ENCODE data around the gene BRSK1. TPM values are rescaled to one million over a fixed set of nuclear protein-coding genes. Genes with fewer than 3 reads are reported as not detected.
A peak's percentile ranks its signal among the peaks of the same experiment; 100 is the strongest.

BRSK1 gene
- polyA plus RNA-seq, 1 donor from 2014 or later = 213 TPM

DNA sequence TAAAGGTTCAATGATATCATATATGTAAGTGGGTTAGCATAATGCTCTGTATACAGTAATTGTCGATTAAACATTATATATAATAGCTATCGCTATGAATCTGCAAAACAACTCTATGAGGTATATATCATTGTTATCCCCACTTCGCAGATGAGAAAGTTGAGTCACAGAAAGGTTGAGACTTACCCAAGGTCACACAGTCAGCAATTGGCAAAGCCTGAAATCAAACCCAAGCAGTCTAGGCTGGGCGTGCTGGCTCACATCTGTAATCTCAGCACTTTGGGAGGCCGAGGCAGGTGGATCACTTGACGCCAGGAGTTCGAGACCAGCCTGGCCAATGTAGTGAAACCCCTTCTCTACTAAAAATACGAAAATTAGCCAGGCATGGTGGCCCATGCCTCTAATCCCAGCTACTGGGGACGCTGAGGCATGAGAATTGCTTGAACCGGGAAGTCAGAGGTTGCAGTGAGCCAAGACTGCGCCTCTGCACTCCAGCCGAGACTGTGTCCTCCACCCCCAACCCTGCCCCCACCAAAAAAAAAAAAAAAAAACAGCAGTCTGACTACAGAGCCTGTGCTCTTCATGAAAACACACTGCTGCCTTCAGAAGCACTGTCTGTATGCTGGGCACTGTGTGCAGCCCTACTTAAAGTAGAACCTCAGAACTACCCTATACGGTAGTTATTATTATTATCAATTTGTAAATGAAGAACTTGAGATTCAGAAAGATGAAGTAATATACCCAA lies 5.2 kb upstream of the BRSK1 start:
- H3K9ac ChIP-seq (ENCODE audit: low read length) = peak overlapping the region; percentile 85
- H3K9me2 ChIP-seq (ENCODE audit: insufficient read depth, low read length) = no peaks in the 10 kb centered on the region
- no peak for TF ChIP-seq EZH2 (IDR thresholded peaks at IDR 0.05; ENCODE audit: borderline replicate concordance, insufficient read depth, low read length, poor library complexity, severe bottlenecking)
- TF ChIP-seq, protein P1, sequence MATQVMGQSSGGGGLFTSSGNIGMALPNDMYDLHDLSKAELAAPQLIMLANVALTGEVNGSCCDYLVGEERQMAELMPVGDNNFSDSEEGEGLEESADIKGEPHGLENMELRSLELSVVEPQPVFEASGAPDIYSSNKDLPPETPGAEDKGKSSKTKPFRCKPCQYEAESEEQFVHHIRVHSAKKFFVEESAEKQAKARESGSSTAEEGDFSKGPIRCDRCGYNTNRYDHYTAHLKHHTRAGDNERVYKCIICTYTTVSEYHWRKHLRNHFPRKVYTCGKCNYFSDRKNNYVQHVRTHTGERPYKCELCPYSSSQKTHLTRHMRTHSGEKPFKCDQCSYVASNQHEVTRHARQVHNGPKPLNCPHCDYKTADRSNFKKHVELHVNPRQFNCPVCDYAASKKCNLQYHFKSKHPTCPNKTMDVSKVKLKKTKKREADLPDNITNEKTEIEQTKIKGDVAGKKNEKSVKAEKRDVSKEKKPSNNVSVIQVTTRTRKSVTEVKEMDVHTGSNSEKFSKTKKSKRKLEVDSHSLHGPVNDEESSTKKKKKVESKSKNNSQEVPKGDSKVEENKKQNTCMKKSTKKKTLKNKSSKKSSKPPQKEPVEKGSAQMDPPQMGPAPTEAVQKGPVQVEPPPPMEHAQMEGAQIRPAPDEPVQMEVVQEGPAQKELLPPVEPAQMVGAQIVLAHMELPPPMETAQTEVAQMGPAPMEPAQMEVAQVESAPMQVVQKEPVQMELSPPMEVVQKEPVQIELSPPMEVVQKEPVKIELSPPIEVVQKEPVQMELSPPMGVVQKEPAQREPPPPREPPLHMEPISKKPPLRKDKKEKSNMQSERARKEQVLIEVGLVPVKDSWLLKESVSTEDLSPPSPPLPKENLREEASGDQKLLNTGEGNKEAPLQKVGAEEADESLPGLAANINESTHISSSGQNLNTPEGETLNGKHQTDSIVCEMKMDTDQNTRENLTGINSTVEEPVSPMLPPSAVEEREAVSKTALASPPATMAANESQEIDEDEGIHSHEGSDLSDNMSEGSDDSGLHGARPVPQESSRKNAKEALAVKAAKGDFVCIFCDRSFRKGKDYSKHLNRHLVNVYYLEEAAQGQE (IDR thresholded peaks at IDR 0.05; ENCODE audit: borderline replicate concordance) = no peak
- no peak for TF ChIP-seq MXI1 (conservative IDR thresholded peaks at IDR 0.05; ENCODE audit: poor library complexity, severe bottlenecking)
- no peak for TF ChIP-seq POLR2AphosphoS5 (IDR thresholded peaks at IDR 0.05)
- no peak for TF ChIP-seq SMC3 (conservative IDR thresholded peaks at IDR 0.05; ENCODE audit: poor library complexity)
- TF ChIP-seq RAD21 (conservative IDR thresholded peaks at IDR 0.05) = no peak
- no peak for TF ChIP-seq EP300 (conservative IDR thresholded peaks at IDR 0.05; ENCODE audit: poor library complexity, severe bottlenecking)
- H2AFZ ChIP-seq (ENCODE audit: low read depth, low read length) = no peak overlapping the region
- H3K9me3 ChIP-seq (ENCODE audit: low read length) = no peaks in the 10 kb centered on the region
- peak overlapping the region; percentile 90 for H3K4me3 ChIP-seq (ENCODE audit: low read length)
- H3K4me2 ChIP-seq (ENCODE audit: low read length) = peak overlapping the region; percentile 90
- no peaks in the 10 kb centered on the region for H3K36me3 ChIP-seq (ENCODE audit: insufficient read depth, low read length)
- H3K27me3 ChIP-seq (ENCODE audit: insufficient read depth, low read depth, low read length) = no peaks in the 10 kb centered on the region
- no peaks in the 10 kb centered on the region for H4K20me1 ChIP-seq (ENCODE audit: insufficient read depth)
- no peaks in the 10 kb centered on the region for H3F3A ChIP-seq (ENCODE audit: insufficient read depth, low read length, poor library complexity, severe bottlenecking)
- H3K79me2 ChIP-seq (replicated peaks; ENCODE audit: insufficient read depth, low read length) = peaks cover 20% of the 10 kb centered on the region
- peak overlapping the region; percentile 91 for H3K27ac ChIP-seq (ENCODE audit: low read length)

DNA sequence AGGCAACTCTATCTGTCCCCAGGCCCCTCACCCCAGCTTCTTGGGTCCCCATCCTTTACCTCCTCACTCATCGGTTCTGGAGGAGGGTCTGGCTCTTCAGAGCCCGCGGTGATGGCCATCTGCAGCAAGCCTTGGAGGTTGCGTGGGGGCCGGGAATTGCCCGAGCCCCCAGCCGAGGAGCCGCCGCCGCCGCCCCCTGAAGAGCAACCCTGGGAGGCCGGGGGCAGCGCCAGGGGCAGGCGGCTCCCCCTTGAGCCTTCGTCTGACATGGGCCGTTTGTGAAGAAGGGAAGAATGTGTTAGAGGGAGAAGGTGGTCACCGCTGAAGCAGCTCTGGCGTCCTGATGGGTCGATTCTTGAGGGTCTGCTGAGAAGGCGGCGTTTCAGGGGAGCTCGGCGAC lies 4.5 kb upstream of the BRSK1 start:
- Histone ChIP-seq H3K79me2 (replicated peaks; ENCODE audit: insufficient read depth, low read length) (peaks cover 21% of the 10 kb centered on the region), H3F3A (ENCODE audit: insufficient read depth, low read length, poor library complexity, severe bottlenecking) (no peaks in the 10 kb centered on the region), H3K4me2 (ENCODE audit: low read length) (peak overlapping the region; percentile 90), H3K27me3 (ENCODE audit: insufficient read depth, low read depth, low read length) (no peaks in the 10 kb centered on the region), H3K27ac (ENCODE audit: low read length) (peak overlapping the region; percentile 91), H3K9me3 (ENCODE audit: low read length) (no peaks in the 10 kb centered on the region), H3K9me2 (ENCODE audit: insufficient read depth, low read length) (no peaks in the 10 kb centered on the region), H4K20me1 (ENCODE audit: insufficient read depth) (no peaks in the 10 kb centered on the region), H3K9ac (ENCODE audit: low read length) (peak overlapping the region; percentile 85), H3K36me3 (ENCODE audit: insufficient read depth, low read length) (no peaks in the 10 kb centered on the region), H2AFZ (ENCODE audit: low read depth, low read length) (peak overlapping the region; percentile 69), H3K4me3 (ENCODE audit: low read length) (peak overlapping the region; percentile 90)
- TF ChIP-seq POLR2AphosphoS5 (IDR thresholded peaks at IDR 0.05) (no peak), TAF1 (IDR thresholded peaks at IDR 0.05; ENCODE audit: low read depth) (no peak), SMC3 (conservative IDR thresholded peaks at IDR 0.05; ENCODE audit: poor library complexity) (no peak), EZH2 (IDR thresholded peaks at IDR 0.05; ENCODE audit: borderline replicate concordance, insufficient read depth, low read length, poor library complexity, severe bottlenecking) (no peak), MXI1 (conservative IDR thresholded peaks at IDR 0.05; ENCODE audit: poor library complexity, severe bottlenecking) (no peak), EP300 (conservative IDR thresholded peaks at IDR 0.05; ENCODE audit: poor library complexity, severe bottlenecking) (no peak), RAD21 (conservative IDR thresholded peaks at IDR 0.05) (no peak)
- TF ChIP-seq, protein P2, sequence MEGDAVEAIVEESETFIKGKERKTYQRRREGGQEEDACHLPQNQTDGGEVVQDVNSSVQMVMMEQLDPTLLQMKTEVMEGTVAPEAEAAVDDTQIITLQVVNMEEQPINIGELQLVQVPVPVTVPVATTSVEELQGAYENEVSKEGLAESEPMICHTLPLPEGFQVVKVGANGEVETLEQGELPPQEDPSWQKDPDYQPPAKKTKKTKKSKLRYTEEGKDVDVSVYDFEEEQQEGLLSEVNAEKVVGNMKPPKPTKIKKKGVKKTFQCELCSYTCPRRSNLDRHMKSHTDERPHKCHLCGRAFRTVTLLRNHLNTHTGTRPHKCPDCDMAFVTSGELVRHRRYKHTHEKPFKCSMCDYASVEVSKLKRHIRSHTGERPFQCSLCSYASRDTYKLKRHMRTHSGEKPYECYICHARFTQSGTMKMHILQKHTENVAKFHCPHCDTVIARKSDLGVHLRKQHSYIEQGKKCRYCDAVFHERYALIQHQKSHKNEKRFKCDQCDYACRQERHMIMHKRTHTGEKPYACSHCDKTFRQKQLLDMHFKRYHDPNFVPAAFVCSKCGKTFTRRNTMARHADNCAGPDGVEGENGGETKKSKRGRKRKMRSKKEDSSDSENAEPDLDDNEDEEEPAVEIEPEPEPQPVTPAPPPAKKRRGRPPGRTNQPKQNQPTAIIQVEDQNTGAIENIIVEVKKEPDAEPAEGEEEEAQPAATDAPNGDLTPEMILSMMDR (IDR thresholded peaks at IDR 0.05; ENCODE audit: poor library complexity, severe bottlenecking) = no peak
- TF ChIP-seq, protein P1 (IDR thresholded peaks at IDR 0.05; ENCODE audit: borderline replicate concordance) = no peak

Measured in neural cell (in vitro differentiated cells).